Amniotic stem cell (primary cell): ENCODE results near the gene LACTBL1.
"Not testable (repeated sequence)": the region's sequence is repeated elsewhere in the genome, so short reads cannot be mapped to it uniquely, and the experiment has no call there.

Source experiments
- DNase-seq: peaks from one replicate; lab custom pipeline; 2025; lab: John Stamatoyannopoulos, UW

Gene LACTBL1

GRCh38 chr1:22972760-22973159 is at the start of gene LACTBL1:
Gene LACTBL1 (minus strand): TSS chr1:22972866. CDS start chr1:22972316, 550 bp downstream.
- no peak for DNase-seq

GRCh38 chr1:23021834-23022233 is 49.2 kb upstream of the LACTBL1 start:
- DNase-seq, result no peak

- no peak for DNase-seq
These were observed 48.2 kb upstream of the LACTBL1 start for GRCh38 chr1:23020706-23021405.

GRCh38 chr1:23019863-23020625 is 47.4 kb upstream of the LACTBL1 start:
- peak; percentile 12 for DNase-seq

GRCh38 chr1:23019094-23019862 is 46.6 kb upstream of the LACTBL1 start, which contains the start of gene KDM1A:
Gene KDM1A (plus strand): TSS chr1:23019468. CDS start chr1:23019597, 129 bp downstream.
- DNase-seq, result peak; percentile 89

GRCh38 chr1:23018661-23019093 is 46.0 kb upstream of the LACTBL1 start:
- no peak for DNase-seq

GRCh38 chr1:23013657-23014056 is 41.0 kb upstream of the LACTBL1 start:
- no peak for DNase-seq

GRCh38 chr1:23010025-23010424 is 37.4 kb upstream of the LACTBL1 start:
- DNase-seq, result not testable (repeated sequence)

GRCh38 chr1:23008901-23009300 is 36.2 kb upstream of the LACTBL1 start:
- no peak for DNase-seq

- DNase-seq, result no peak
These were observed 34.4 kb upstream of the LACTBL1 start for GRCh38 chr1:23007106-23007505.

- not testable (repeated sequence) for DNase-seq
These were observed 32.1 kb upstream of the LACTBL1 start for GRCh38 chr1:23004769-23005168.

- DNase-seq, result no peak
These were observed 31.4 kb upstream of the LACTBL1 start for GRCh38 chr1:23004112-23004511.

GRCh38 chr1:23002218-23002617 is 29.6 kb upstream of the LACTBL1 start:
- not testable (repeated sequence) for DNase-seq

GRCh38 chr1:23000133-23000532 is 27.5 kb upstream of the LACTBL1 start:
- not testable (repeated sequence) for DNase-seq

- DNase-seq, result not testable (repeated sequence)
These were observed 24.9 kb upstream of the LACTBL1 start for GRCh38 chr1:22997528-22997927.

GRCh38 chr1:22995774-22996173 is 23.1 kb upstream of the LACTBL1 start:
- no peak for DNase-seq

GRCh38 chr1:22993220-22993795 is 20.6 kb upstream of the LACTBL1 start:
- DNase-seq, result not testable (repeated sequence)

- DNase-seq, result not testable (repeated sequence)
These were observed 19.7 kb upstream of the LACTBL1 start for GRCh38 chr1:22992384-22992783.

GRCh38 chr1:22983944-22984343 is 11.3 kb upstream of the LACTBL1 start:
- DNase-seq, result no peak

- DNase-seq, result not testable (repeated sequence)
These were observed 7.8 kb upstream of the LACTBL1 start for GRCh38 chr1:22980471-22980790.

- DNase-seq, result no peak
These were observed 5.6 kb upstream of the LACTBL1 start for GRCh38 chr1:22978299-22978698.
